Skeletal muscle satellite cell (primary cell): ENCODE data around the gene DIO3. TPM values are rescaled to one million over a fixed set of nuclear protein-coding genes. Genes with fewer than 3 reads are reported as not detected.

Experiments used
- H3K27me3 ChIP-seq: 2 replicates; pipeline ENCODE4 v1.7.0; 2013; ENCODE audit warnings: low read length; ENCODE audit not compliant: control insufficient read depth, insufficient read depth
- H3K36me3 ChIP-seq: 2 replicates; pipeline ENCODE4 v1.7.0; 2013; ENCODE audit warnings: mild to moderate bottlenecking, control low read depth, low read length; ENCODE audit not compliant: insufficient read depth
- H3K4me1 ChIP-seq: 2 replicates; pipeline ENCODE4 v1.7.0; 2013; ENCODE audit warnings: low read length; ENCODE audit not compliant: control insufficient read depth, insufficient read depth
- H3K4me2 ChIP-seq: 2 replicates; pipeline ENCODE4 v1.7.0; 2013; ENCODE audit warnings: mild to moderate bottlenecking, low read length
- H3K4me3 ChIP-seq: 2 replicates; pipeline ENCODE4 v1.7.0; 2013; ENCODE audit warnings: low read length
- H3K9ac ChIP-seq: 2 replicates; pipeline ENCODE4 v1.7.0; 2013; ENCODE audit warnings: mild to moderate bottlenecking, low read depth, low read length, moderate library complexity
- H3K9me3 ChIP-seq: replicated peaks from 2 replicates; pipeline ENCODE4 v1.7.0; 2013; ENCODE audit warnings: mild to moderate bottlenecking, control low read depth, low read length
- total RNA-seq: library from RNA; depleted of rRNA; stranded (reverse); fragments of >200 nt; gene quantifications from 2 replicates; pipeline ENCODE4 v1.2.3, GENCODE V29; 2012; rRNA removed

The DIO3 gene
- total RNA-seq: not detected in 2 replicates

GRCh38 chr14:101561145-101561896 is at the start of gene DIO3:
DIO3 (plus strand) TSS chr14:101561495.
- Histone ChIP-seq H3K9ac (no peak within 1 kb of the TSS), H3K27me3 (peaks cover 84% of the 10 kb centered on the region), H3K4me2 (no peak within 1 kb of the TSS), H3K4me1 (no peaks in the 10 kb centered on the region), H3K9me3 (no peaks in the 10 kb centered on the region), H3K4me3 (no peak within 1 kb of the TSS), H3K36me3 (no peaks in the 10 kb centered on the region)

- Histone ChIP-seq H3K36me3 (no peaks in the 10 kb centered on the region), H3K4me1 (no peaks in the 10 kb centered on the region), H3K9me3 (no peaks in the 10 kb centered on the region), H3K4me2 (no peak overlapping the region), H3K4me3 (no peak overlapping the region), H3K27me3 (peaks cover 45% of the 10 kb centered on the region), H3K9ac (no peak overlapping the region)
Measured at GRCh38 chr14:101511620-101512375, 49.5 kb upstream of the DIO3 start.

GRCh38 chr14:101512376-101512695 is 49.0 kb upstream of the DIO3 start:
- Histone ChIP-seq H3K27me3 (peaks cover 40% of the 10 kb centered on the region), H3K9ac (no peak overlapping the region), H3K4me2 (no peak overlapping the region), H3K36me3 (no peaks in the 10 kb centered on the region), H3K4me1 (no peaks in the 10 kb centered on the region), H3K9me3 (no peaks in the 10 kb centered on the region), H3K4me3 (no peak overlapping the region)

- H3K9me3 ChIP-seq: no peaks in the 10 kb centered on the region
- no peak overlapping the region for H3K4me2 ChIP-seq
Measured at GRCh38 chr14:101514136-101514535, 47.2 kb upstream of the DIO3 start.

GRCh38 chr14:101516401-101516800 is 44.9 kb upstream of the DIO3 start:
- Histone ChIP-seq H3K27me3 (peaks cover 17% of the 10 kb centered on the region), H3K9me3 (no peaks in the 10 kb centered on the region), H3K4me3 (no peak overlapping the region), H3K36me3 (no peaks in the 10 kb centered on the region), H3K4me2 (no peak overlapping the region), H3K9ac (no peak overlapping the region), H3K4me1 (no peaks in the 10 kb centered on the region)

More at GRCh38 chr14:101514136-101514535, 47.2 kb upstream of the DIO3 start:
- H3K27me3 ChIP-seq: peaks cover 32% of the 10 kb centered on the region
- no peaks in the 10 kb centered on the region for H3K4me1 ChIP-seq
- H3K9ac ChIP-seq: no peak overlapping the region
- H3K4me3 ChIP-seq: no peak overlapping the region
- no peaks in the 10 kb centered on the region for H3K36me3 ChIP-seq

GRCh38 chr14:101518611-101519473 is 42.5 kb upstream of the DIO3 start:
- Histone ChIP-seq H3K9me3 (no peaks in the 10 kb centered on the region), H3K4me2 (no peak overlapping the region), H3K36me3 (no peaks in the 10 kb centered on the region), H3K4me1 (no peaks in the 10 kb centered on the region), H3K27me3 (peaks cover 10% of the 10 kb centered on the region), H3K4me3 (no peak overlapping the region), H3K9ac (no peak overlapping the region)

GRCh38 chr14:101520621-101521472 is 40.4 kb upstream of the DIO3 start:
- Histone ChIP-seq H3K9me3 (no peaks in the 10 kb centered on the region), H3K36me3 (no peaks in the 10 kb centered on the region), H3K4me2 (no peak overlapping the region), H3K4me3 (no peak overlapping the region), H3K27me3 (peaks cover 10% of the 10 kb centered on the region), H3K4me1 (no peaks in the 10 kb centered on the region), H3K9ac (no peak overlapping the region)

GRCh38 chr14:101521473-101521915 is 39.8 kb upstream of the DIO3 start:
- Histone ChIP-seq H3K36me3 (no peaks in the 10 kb centered on the region), H3K9me3 (no peaks in the 10 kb centered on the region), H3K4me1 (no peaks in the 10 kb centered on the region), H3K27me3 (peaks cover 10% of the 10 kb centered on the region), H3K9ac (no peak overlapping the region), H3K4me3 (no peak overlapping the region), H3K4me2 (no peak overlapping the region)

- Histone ChIP-seq H3K27me3 (peaks cover 10% of the 10 kb centered on the region), H3K4me2 (no peak overlapping the region), H3K36me3 (no peaks in the 10 kb centered on the region), H3K9ac (no peak overlapping the region), H3K4me3 (no peak overlapping the region), H3K9me3 (no peaks in the 10 kb centered on the region), H3K4me1 (no peaks in the 10 kb centered on the region)
Measured at GRCh38 chr14:101521978-101522377, 39.3 kb upstream of the DIO3 start.

GRCh38 chr14:101525640-101526527 is 35.4 kb upstream of the DIO3 start:
- H3K4me1 ChIP-seq: no peaks in the 10 kb centered on the region
- H3K36me3 ChIP-seq: no peaks in the 10 kb centered on the region
- no peaks in the 10 kb centered on the region for H3K27me3 ChIP-seq
- H3K4me2 ChIP-seq: no peak overlapping the region
- no peaks in the 10 kb centered on the region for H3K9me3 ChIP-seq
- H3K9ac ChIP-seq: no peak overlapping the region
- H3K4me3 ChIP-seq: no peak overlapping the region
